Pons (tissue), 1 donor: Measurements from ENCODE around the gene SCAMP2.

Experiments
- DNase-seq: peaks from one replicate; pipeline ENCODE4 v3.0.0-alpha.2; 2016; ENCODE audit warnings: low spot score

Gene SCAMP2

DNA sequence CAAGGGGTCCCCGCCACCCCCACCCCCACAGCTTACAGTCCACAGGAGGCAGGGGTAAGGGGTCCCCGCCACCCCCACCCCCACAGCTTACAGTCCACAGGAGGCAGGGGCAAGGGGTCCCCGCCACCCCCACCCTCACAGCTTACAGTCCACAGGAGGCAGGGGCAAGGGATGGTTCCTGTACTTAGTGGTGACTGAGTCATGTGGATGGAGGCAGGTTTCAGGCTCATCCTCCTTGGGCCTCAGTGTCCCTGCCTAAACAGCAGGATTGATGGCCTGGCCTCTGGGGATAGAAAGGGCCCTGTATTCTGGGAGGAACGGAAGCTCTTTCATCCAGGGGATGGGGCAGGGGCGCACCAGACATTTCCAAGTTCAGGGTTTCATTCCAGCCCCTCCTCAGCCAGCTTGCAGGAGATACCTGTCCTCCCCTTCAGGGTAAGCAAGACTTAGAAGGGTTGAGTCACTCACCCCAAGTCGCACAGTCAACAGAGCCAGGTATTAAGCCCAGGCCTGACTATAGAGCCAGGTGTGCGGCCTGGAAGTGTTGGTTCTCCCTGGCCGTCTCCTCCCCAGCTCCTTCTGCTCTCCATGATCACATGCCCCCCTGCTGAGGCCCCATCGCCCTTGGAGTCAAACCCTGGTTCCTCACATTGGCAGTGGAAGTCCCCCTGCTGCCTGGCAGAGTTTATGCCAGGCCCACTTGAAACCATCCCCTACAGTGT is 78.8 kb downstream of the SCAMP2 start:
- DNase-seq = no peak
